Measurements from ENCODE around the gene F11. TPM values are rescaled to one million over a fixed set of nuclear protein-coding genes. Genes with fewer than 3 reads are reported as not detected.
"Not testable (repeated sequence)": the region's sequence is repeated elsewhere in the genome, so short reads cannot be mapped to it uniquely, and the experiment has no call there.

Gene F11
- total RNA-seq, 1 donor from 2014 or later = not detected

DNA sequence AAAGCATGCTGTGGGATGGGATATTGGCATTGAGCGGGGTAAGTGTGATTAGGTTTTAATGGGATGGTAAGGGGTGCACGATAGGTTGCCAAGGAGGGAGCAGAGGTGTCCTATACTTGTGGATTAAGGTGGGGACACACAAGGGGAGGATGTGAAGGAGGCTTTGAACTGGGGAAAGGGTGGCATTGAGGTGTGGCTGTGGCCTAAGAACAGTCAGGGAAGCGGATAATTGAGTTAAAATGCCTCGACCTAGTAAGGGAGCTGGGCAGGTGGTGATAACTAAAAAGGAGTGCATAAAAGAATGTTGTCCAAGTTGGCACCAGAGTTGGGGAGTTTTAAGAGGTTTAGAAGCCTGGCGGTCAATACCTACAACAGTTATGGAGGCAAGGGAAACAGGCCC is 21.2 kb upstream of the F11 start:
- peaks cover 4% of the 10 kb centered on the region for H3K4me1 Mint-ChIP-seq
- no peak for DNase-seq (ENCODE audit: low spot score)
- Histone ChIP-seq H2AFZ (replicated peaks) (no peak overlapping the region), H3K27ac (no peak overlapping the region), H3K4me2 (no peak overlapping the region), H3F3A (ENCODE audit: low read depth) (peaks cover 13% of the 10 kb centered on the region), H3K79me2 (ENCODE audit: low read depth) (no peaks in the 10 kb centered on the region), H4K20me1 (ENCODE audit: low read depth) (no peaks in the 10 kb centered on the region), H3K36me3 (no peaks in the 10 kb centered on the region), H3K9ac (no peak overlapping the region), H3K4me1 (peaks cover 33% of the 10 kb centered on the region), H3K4me3 (no peak overlapping the region), H3K9me3 (ENCODE audit: low read depth) (no peaks in the 10 kb centered on the region), H3K27me3 (no peaks in the 10 kb centered on the region)
- peaks cover 15% of the 10 kb centered on the region for H3K9me3 Mint-ChIP-seq
- TF ChIP-seq EZH2phosphoT487 (IDR thresholded peaks at IDR 0.05) (no peak), CTCF (IDR thresholded peaks at IDR 0.05) (no peak), EZH2 (IDR thresholded peaks at IDR 0.05) (no peak)
- no peak overlapping the region for H3K4me3 Mint-ChIP-seq
- peaks cover 1% of the 10 kb centered on the region for H3K36me3 Mint-ChIP-seq
- peaks cover 4% of the 10 kb centered on the region for H3K27me3 Mint-ChIP-seq (ENCODE audit: insufficient read depth, low read depth)
- no peak overlapping the region for H3K27ac Mint-ChIP-seq

DNA sequence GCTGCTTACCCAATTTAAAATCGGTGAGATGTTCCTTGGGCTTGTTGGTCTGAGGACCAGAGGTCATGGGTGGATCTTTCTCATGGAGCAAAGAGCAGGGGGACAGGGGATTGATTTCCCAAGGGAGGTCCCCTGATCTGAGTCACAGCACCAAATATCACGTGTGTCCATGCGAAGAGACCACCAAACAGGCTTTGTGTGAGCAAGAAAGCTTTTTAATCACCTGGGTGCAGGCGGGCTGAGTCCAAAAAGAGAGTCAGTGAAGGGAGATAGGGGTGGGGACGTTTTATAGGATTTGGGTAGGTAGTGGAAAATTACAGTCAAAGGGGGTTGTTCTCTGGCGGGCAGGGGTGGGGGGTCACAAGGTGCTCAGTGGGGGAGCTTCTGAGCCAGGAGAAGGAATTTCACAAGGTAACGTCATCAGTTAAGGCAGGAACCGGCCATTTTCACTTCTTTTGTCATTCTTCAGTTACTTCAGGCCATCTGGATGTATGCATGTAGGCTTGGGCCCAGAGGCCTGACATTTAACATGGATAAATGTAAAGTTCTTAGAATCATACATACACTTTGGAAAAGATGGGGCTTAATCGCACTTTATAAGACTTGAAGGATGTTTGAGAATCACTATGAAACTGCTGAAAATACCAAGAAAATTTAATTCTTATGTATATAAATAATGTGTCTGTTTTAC is 18.8 kb upstream of the F11 start:
- DNase-seq (ENCODE audit: low spot score); H4K20me1 ChIP-seq (ENCODE audit: low read depth); H3K36me3 Mint-ChIP-seq; H3K27ac ChIP-seq; H3K9me3 ChIP-seq (ENCODE audit: low read depth); H3K36me3 ChIP-seq; H3K4me1 Mint-ChIP-seq; H3K9ac ChIP-seq; H3K79me2 ChIP-seq (ENCODE audit: low read depth); H3K4me2 ChIP-seq; H3K27me3 ChIP-seq; H3K27me3 Mint-ChIP-seq (ENCODE audit: insufficient read depth, low read depth); H3K4me3 ChIP-seq; H3K27ac Mint-ChIP-seq; H2AFZ ChIP-seq (replicated peaks); H3K4me3 Mint-ChIP-seq: not testable (repeated sequence)
- H3F3A ChIP-seq (ENCODE audit: low read depth) = peaks cover 12% of the 10 kb centered on the region
- H3K9me3 Mint-ChIP-seq = peaks cover 15% of the 10 kb centered on the region
- H3K4me1 ChIP-seq = peaks cover 32% of the 10 kb centered on the region

- no peak overlapping the region for H2AFZ ChIP-seq (replicated peaks)
- Mint-ChIP-seq H3K27me3 (ENCODE audit: insufficient read depth, low read depth) (peaks cover 4% of the 10 kb centered on the region), H3K4me3 (no peak overlapping the region), H3K9me3 (peaks cover 15% of the 10 kb centered on the region), H3K27ac (no peak overlapping the region), H3K36me3 (peaks cover 1% of the 10 kb centered on the region), H3K4me1 (peaks cover 9% of the 10 kb centered on the region)
- no peak overlapping the region for H3K9ac ChIP-seq
- H3K9me3 ChIP-seq (ENCODE audit: low read depth) = no peaks in the 10 kb centered on the region
- DNase-seq (ENCODE audit: low spot score) = no peak
- H3K36me3 ChIP-seq = no peaks in the 10 kb centered on the region
- H3K4me2 ChIP-seq = no peak overlapping the region
- no peak overlapping the region for H3K27ac ChIP-seq
- peaks cover 2% of the 10 kb centered on the region for H3F3A ChIP-seq (ENCODE audit: low read depth)
- TF ChIP-seq EZH2phosphoT487 (IDR thresholded peaks at IDR 0.05) (no peak), EZH2 (IDR thresholded peaks at IDR 0.05) (no peak), CTCF (IDR thresholded peaks at IDR 0.05) (no peak)
- no peaks in the 10 kb centered on the region for H3K27me3 ChIP-seq
- no peaks in the 10 kb centered on the region for H3K79me2 ChIP-seq (ENCODE audit: low read depth)
- H4K20me1 ChIP-seq (ENCODE audit: low read depth) = no peaks in the 10 kb centered on the region
- no peak overlapping the region for H3K4me3 ChIP-seq
- H3K4me1 ChIP-seq = peaks cover 20% of the 10 kb centered on the region
Measured at GRCh38 chr4:186248643-186249042, 17.3 kb upstream of the F11 start.
